KG1 (cell line): ENCODE data around the gene UTP14A.
A peak's percentile ranks its signal among the peaks of the same experiment; 100 is the strongest.

Experiments
- DNase-seq: peaks from one replicate; lab custom pipeline; 2025; lab: John Stamatoyannopoulos, UW

Gene UTP14A

GRCh38 chrX:129945131-129945530 is 39.2 kb downstream of the UTP14A start:
- DNase-seq: no peak

GRCh38 chrX:129953334-129953648 is 47.3 kb downstream of the UTP14A start:
- no peak for DNase-seq

- no peak for DNase-seq
Observed at GRCh38 chrX:129953881-129954280, 47.9 kb downstream of the UTP14A start.

- DNase-seq: no peak
Observed at GRCh38 chrX:129954804-129955203, 48.8 kb downstream of the UTP14A start.

GRCh38 chrX:129955682-129956081 is 49.7 kb downstream of the UTP14A start:
- DNase-seq: no peak

GRCh38 chrX:129956145-129956544 is 50.2 kb downstream of the UTP14A start:
- DNase-seq: no peak

GRCh38 chrX:129956765-129957164 is 50.8 kb downstream of the UTP14A start:
- no peak for DNase-seq

GRCh38 chrX:129957241-129958082 is 51.5 kb downstream of the UTP14A start:
- DNase-seq: peak; percentile 2

GRCh38 chrX:129958083-129958465 is 52.1 kb downstream of the UTP14A start:
- no peak for DNase-seq

- DNase-seq: no peak
Observed at GRCh38 chrX:129958814-129959492, 53.0 kb downstream of the UTP14A start.

- DNase-seq: no peak
Observed at GRCh38 chrX:129959493-129959832, 53.5 kb downstream of the UTP14A start.

GRCh38 chrX:129961180-129962083 is 55.5 kb downstream of the UTP14A start:
- DNase-seq: peak; percentile 5

- no peak for DNase-seq
Observed at GRCh38 chrX:129963729-129964128, 57.8 kb downstream of the UTP14A start.

- DNase-seq: no peak
Observed at GRCh38 chrX:129965166-129965565, 59.2 kb downstream of the UTP14A start.

GRCh38 chrX:129968968-129969367 is 63.0 kb downstream of the UTP14A start:
- no peak for DNase-seq

- no peak for DNase-seq
Observed at GRCh38 chrX:129976441-129976840, 70.5 kb downstream of the UTP14A start.
